Measurements from ENCODE around the gene FCHSD2.

DNA sequence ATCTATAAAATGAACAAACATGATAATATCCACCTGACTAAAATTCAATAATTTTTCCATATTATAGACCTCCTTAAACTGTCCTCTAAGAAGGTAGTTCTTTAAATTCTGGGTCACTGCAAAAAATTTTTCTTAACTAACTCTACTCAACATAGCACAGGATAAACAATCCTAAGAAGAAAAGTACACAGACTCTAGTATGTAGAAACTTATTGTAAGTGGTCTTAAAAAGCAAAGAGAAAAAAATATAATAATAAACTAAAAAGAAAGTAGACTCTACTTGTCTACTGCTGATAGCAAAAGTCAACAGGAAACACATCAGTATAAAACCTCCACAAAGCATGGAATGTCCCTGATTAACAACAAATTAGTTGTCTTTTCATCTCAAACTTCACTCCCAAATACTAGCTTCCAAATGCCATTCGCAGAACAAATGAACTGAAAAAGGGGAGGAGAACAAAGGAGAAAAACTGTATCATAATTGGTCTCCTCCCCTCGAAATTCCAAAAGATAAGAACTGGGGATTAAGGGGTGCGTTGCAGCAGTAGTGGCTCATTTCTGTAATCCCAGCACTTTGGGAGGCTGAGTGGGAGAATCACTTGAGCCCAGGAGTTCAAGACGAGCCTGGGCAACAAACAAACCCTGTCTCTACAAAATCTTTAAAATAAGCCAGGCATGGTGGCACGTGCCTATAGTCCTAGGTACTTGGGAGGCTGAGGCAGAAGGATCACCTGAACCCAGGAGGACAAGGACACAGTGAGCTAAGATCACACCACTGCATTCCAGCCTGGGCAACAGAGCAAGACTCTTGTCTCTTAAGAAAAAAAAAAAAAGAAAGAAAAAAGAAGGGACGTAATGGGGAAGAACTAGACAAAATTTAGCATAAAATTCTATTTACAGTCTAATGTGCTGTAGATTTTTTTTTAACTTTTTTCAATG lies 6.5 kb downstream of the FCHSD2 start:
- TF ChIP-seq EZH2 (IDR thresholded peaks at IDR 0.05; ENCODE audit: insufficient read depth, poor library complexity, severe bottlenecking), result no peak
- no peak for TF ChIP-seq EZH2phosphoT487 (IDR thresholded peaks at IDR 0.05; ENCODE audit: insufficient read depth, low read depth)

Data from GM23248 (cell line).